ENCODE results near the gene GARIN5A. TPM values are rescaled to one million over a fixed set of nuclear protein-coding genes. Genes with fewer than 3 reads are reported as not detected.
A peak's percentile ranks its signal among the peaks of the same experiment; 100 is the strongest.

GARIN5A gene
- total and polyA plus RNA-seq, 2 experiments from 2014 or later, result 0.20 TPM; not detected in 1

DNA sequence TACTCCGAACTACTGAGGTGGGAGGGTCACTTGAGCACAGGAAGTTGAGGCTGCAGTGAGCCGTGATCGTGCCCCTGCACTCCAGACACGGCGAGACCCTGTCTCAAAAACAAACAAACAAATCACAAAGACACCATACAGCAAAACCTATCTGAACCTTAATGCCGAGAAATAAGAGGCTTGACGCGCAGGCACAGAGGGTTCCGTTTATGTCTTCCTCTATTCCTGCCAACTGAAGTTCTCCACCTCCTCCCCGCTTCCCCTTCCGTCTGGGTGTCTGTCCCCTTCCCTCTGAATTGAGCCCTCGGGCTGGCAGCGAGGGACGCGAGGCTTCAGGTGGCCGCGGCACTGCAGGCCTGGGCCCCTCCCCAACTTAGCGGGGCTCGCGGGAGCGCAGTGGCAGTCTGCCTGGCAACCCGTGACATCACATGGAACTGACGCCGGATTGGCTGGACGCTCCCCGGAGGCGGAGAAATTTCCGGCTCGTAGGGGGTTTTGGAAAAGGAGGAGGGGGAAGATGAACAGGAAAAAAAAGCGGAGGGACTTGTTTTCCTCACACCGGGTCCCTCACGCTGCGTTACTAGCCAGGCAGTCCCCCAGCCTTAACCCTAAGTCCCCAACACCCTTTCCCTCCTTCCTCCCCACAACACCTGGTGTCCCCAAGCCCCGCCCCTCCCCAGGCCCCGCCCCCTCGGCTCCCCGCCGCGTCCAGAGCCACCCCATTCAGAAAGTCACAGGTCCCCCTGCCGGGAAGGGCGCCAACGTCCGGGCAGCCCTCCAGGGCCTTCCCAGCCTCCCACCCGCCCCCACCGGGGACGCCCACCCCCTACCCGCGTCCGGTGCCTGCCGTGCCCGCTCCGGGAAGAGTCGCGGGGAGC, 45.1 kb downstream of the GARIN5A start:
- Histone ChIP-seq H3K4me2 (ENCODE audit: unreplicated experiment) (peak overlapping the region; percentile 91), H3K79me2 (ENCODE audit: insufficient read depth) (no peaks in the 10 kb centered on the region), H3K4me1 (ENCODE audit: insufficient read depth) (no peaks in the 10 kb centered on the region), H3K9me2 (ENCODE audit: insufficient read depth) (no peaks in the 10 kb centered on the region), H3F3A (ENCODE audit: insufficient read depth) (no peaks in the 10 kb centered on the region), H3K9ac (no peak overlapping the region), H3K27ac (no peak overlapping the region), H3K9me3 (ENCODE audit: low read depth) (no peaks in the 10 kb centered on the region), H2AFZ (peak overlapping the region; percentile 88), H4K20me1 (ENCODE audit: insufficient read depth) (no peaks in the 10 kb centered on the region), H3K36me3 (ENCODE audit: low read depth) (no peaks in the 10 kb centered on the region), H3K27me3 (replicated peaks; ENCODE audit: insufficient read depth) (peaks cover 41% of the 10 kb centered on the region), H3K4me3 (peak overlapping the region; percentile 70)
- 1 to 2% methylated on average over 29 to 54 of the region's 54 CpGs for WGBS, 2 experiments (ENCODE audit: low coverage in 1 of 2, low lambda C conversion rate in 2 of 2, missing lambda C conversion rate in 2 of 2)
- peak; percentile 75 for DNase-seq
- in situ Hi-C loops (cut with MboI), result no loop called here
- no peak for TF ChIP-seq EZH2 (IDR thresholded peaks at IDR 0.05; ENCODE audit: insufficient read depth, poor library complexity, severe bottlenecking)
- no peak for TF ChIP-seq EZH2phosphoT487 (IDR thresholded peaks at IDR 0.05; ENCODE audit: insufficient read depth, low read depth)

DNA sequence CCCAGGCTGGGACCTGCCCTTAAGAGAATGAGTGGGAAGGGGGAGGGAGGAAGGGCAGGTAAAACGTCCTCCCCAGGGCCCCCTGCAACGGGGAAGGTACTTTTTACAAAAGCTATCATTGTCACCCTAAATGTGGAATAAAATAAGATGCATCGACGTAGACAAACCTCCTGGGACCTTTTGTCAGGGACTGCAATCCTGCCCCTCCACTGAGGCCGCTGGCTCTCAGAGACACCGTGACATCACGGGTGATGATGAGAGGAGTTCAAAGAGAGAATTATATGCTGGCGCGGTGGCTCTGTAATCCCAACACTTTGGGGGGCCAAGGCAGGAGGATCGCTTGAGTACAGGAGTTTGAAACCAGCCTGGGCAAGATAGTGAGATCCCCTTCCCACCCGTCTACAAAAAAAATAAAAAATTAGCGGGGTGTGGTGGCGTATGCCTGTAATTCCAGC, 45.7 kb downstream of the GARIN5A start:
- Histone ChIP-seq H3K27me3 (replicated peaks; ENCODE audit: insufficient read depth) (peaks cover 41% of the 10 kb centered on the region), H3K36me3 (ENCODE audit: low read depth) (no peaks in the 10 kb centered on the region), H3F3A (ENCODE audit: insufficient read depth) (no peaks in the 10 kb centered on the region), H3K4me2 (ENCODE audit: unreplicated experiment) (peak overlapping the region; percentile 91), H3K79me2 (ENCODE audit: insufficient read depth) (no peaks in the 10 kb centered on the region), H3K4me1 (ENCODE audit: insufficient read depth) (no peaks in the 10 kb centered on the region), H3K9me3 (ENCODE audit: low read depth) (no peaks in the 10 kb centered on the region), H4K20me1 (ENCODE audit: insufficient read depth) (no peaks in the 10 kb centered on the region), H3K9ac (no peak overlapping the region), H2AFZ (peak overlapping the region; percentile 88), H3K27ac (no peak overlapping the region), H3K9me2 (ENCODE audit: insufficient read depth) (no peaks in the 10 kb centered on the region), H3K4me3 (peak overlapping the region; percentile 70)
- in situ Hi-C loops (cut with MboI), result no loop called here
- TF ChIP-seq EZH2 (IDR thresholded peaks at IDR 0.05; ENCODE audit: insufficient read depth, poor library complexity, severe bottlenecking), result no peak
- WGBS, 2 experiments (ENCODE audit: low coverage in 1 of 2, low lambda C conversion rate in 2 of 2, missing lambda C conversion rate in 2 of 2), result 7 to 12% methylated on average over 13 of the region's 13 CpGs
- peak; percentile 25 for DNase-seq

DNA sequence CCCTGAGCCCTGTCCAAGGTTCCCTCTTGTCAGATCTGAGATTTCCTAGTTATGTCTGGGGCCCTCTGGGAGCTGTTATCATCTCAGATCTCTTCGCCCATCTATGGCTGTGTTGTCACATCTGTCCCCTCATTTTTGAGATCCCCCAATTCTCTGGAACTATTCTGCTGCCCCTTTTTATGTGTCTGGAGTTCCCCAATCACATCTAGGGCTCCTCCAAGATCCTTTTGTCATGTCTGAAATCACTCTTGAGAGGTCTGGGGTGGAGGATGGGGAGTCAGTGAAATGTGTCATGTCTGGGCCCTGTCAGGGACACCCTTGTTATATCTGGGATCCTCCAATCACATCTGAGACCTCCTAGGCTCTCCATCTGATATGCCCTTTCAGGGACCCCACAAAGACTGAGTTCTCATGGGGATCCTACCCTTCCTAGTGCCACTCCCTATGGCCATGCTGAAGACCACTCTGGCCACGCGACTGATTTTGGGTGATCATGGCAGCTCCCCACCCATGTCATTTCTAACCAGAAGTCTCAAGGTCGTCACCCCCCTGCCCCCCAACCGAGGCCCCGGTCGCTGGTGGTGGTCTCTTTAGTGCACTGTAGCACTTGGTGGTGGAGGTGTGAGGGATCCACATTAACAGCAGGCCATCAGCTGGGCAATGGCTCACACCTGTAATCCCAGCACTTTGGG, 47.7 kb downstream of the GARIN5A start:
- H3K4me3 ChIP-seq, result no peak overlapping the region
- H3K9me2 ChIP-seq (ENCODE audit: insufficient read depth), result no peaks in the 10 kb centered on the region
- no peak overlapping the region for H3K4me2 ChIP-seq (ENCODE audit: unreplicated experiment)
- H4K20me1 ChIP-seq (ENCODE audit: insufficient read depth), result no peaks in the 10 kb centered on the region
- in situ Hi-C loops (cut with MboI), result no loop called here
- no peak for DNase-seq
- 52 to 53% methylated on average over 7 of the region's 7 CpGs for WGBS, 2 experiments (ENCODE audit: low coverage in 1 of 2, low lambda C conversion rate in 2 of 2, missing lambda C conversion rate in 2 of 2)
- peaks cover 34% of the 10 kb centered on the region for H3K27me3 ChIP-seq (replicated peaks; ENCODE audit: insufficient read depth)
- no peaks in the 10 kb centered on the region for H3K36me3 ChIP-seq (ENCODE audit: low read depth)
- no peak overlapping the region for H3K27ac ChIP-seq
- H3K9me3 ChIP-seq (ENCODE audit: low read depth), result no peaks in the 10 kb centered on the region
- H3K4me1 ChIP-seq (ENCODE audit: insufficient read depth), result no peaks in the 10 kb centered on the region
- no peak for TF ChIP-seq EZH2 (IDR thresholded peaks at IDR 0.05; ENCODE audit: insufficient read depth, poor library complexity, severe bottlenecking)
- no peak for TF ChIP-seq EZH2phosphoT487 (IDR thresholded peaks at IDR 0.05; ENCODE audit: insufficient read depth, low read depth)
- H2AFZ ChIP-seq, result no peak overlapping the region
- H3K9ac ChIP-seq, result no peak overlapping the region
- H3F3A ChIP-seq (ENCODE audit: insufficient read depth), result no peaks in the 10 kb centered on the region
- no peaks in the 10 kb centered on the region for H3K79me2 ChIP-seq (ENCODE audit: insufficient read depth)

- H3K4me3 ChIP-seq, result peak overlapping the region; percentile 40
- peak overlapping the region; percentile 16 for H3K4me2 ChIP-seq (ENCODE audit: unreplicated experiment)
- TF ChIP-seq EZH2 (IDR thresholded peaks at IDR 0.05; ENCODE audit: insufficient read depth, poor library complexity, severe bottlenecking) (no peak), EZH2phosphoT487 (IDR thresholded peaks at IDR 0.05; ENCODE audit: insufficient read depth, low read depth) (no peak)
Observed at GRCh38 chr19:50427997-50428425, 48.6 kb downstream of the GARIN5A start.

More at GRCh38 chr19:50427997-50428425, 48.6 kb downstream of the GARIN5A start:
- WGBS, 2 experiments (ENCODE audit: low coverage in 1 of 2, low lambda C conversion rate in 2 of 2, missing lambda C conversion rate in 2 of 2), result 9 to 15% methylated on average over 28 to 34 of the region's 38 CpGs
- no peaks in the 10 kb centered on the region for H3F3A ChIP-seq (ENCODE audit: insufficient read depth)
- H3K27ac ChIP-seq, result no peak overlapping the region
- H3K9ac ChIP-seq, result no peak overlapping the region
- peaks cover 27% of the 10 kb centered on the region for H3K27me3 ChIP-seq (replicated peaks; ENCODE audit: insufficient read depth)
- H3K79me2 ChIP-seq (ENCODE audit: insufficient read depth), result no peaks in the 10 kb centered on the region
- H3K9me3 ChIP-seq (ENCODE audit: low read depth), result no peaks in the 10 kb centered on the region
- peak; percentile 73 for DNase-seq
- in situ Hi-C loops (cut with MboI), result no loop called here
- no peaks in the 10 kb centered on the region for H4K20me1 ChIP-seq (ENCODE audit: insufficient read depth)
- no peaks in the 10 kb centered on the region for H3K9me2 ChIP-seq (ENCODE audit: insufficient read depth)
- peak overlapping the region; percentile 53 for H2AFZ ChIP-seq
- H3K36me3 ChIP-seq (ENCODE audit: low read depth), result no peaks in the 10 kb centered on the region
- no peaks in the 10 kb centered on the region for H3K4me1 ChIP-seq (ENCODE audit: insufficient read depth)

Measured in GM23248 (cell line).